GM18499 (cell line): Measurements from ENCODE around the gene BHLHE41.

Source experiments
- ATAC-seq: cut with Tn5 transposase; IDR thresholded peaks from one replicate; pipeline ENCODE4 v1.9.1; 2021; ENCODE audit warnings: moderate number of reproducible peaks; ENCODE audit not compliant: insufficient read depth, unreplicated experiment

The BHLHE41 gene

GRCh38 chr12:26116829-26117715 lies 7.8 kb downstream of the BHLHE41 start:
- no peak for ATAC-seq

- no peak for ATAC-seq
These were observed 10.0 kb downstream of the BHLHE41 start for GRCh38 chr12:26114720-26115401.

- ATAC-seq, result no peak
These were observed 10.8 kb downstream of the BHLHE41 start for GRCh38 chr12:26113853-26114719.

GRCh38 chr12:26113181-26113654 lies 11.6 kb downstream of the BHLHE41 start:
- ATAC-seq, result no peak

GRCh38 chr12:26112703-26113147 lies 12.1 kb downstream of the BHLHE41 start:
- ATAC-seq, result no peak

GRCh38 chr12:26112232-26112631 lies 12.6 kb downstream of the BHLHE41 start:
- ATAC-seq, result no peak

GRCh38 chr12:26109343-26109881 lies 15.4 kb downstream of the BHLHE41 start:
- ATAC-seq, result no peak

- no peak for ATAC-seq
These were observed 15.9 kb downstream of the BHLHE41 start for GRCh38 chr12:26108915-26109314.

GRCh38 chr12:26106347-26106746 lies 18.5 kb downstream of the BHLHE41 start:
- no peak for ATAC-seq

GRCh38 chr12:26102953-26103352 lies 21.9 kb downstream of the BHLHE41 start:
- ATAC-seq, result no peak

GRCh38 chr12:26101763-26102162 lies 23.1 kb downstream of the BHLHE41 start:
- ATAC-seq, result no peak

GRCh38 chr12:26101350-26101734 lies 23.5 kb downstream of the BHLHE41 start:
- ATAC-seq, result no peak

- no peak for ATAC-seq
These were observed 24.0 kb downstream of the BHLHE41 start for GRCh38 chr12:26100666-26101349.

GRCh38 chr12:26097046-26097878 lies 27.6 kb downstream of the BHLHE41 start:
- no peak for ATAC-seq

- no peak for ATAC-seq
These were observed 28.8 kb downstream of the BHLHE41 start for GRCh38 chr12:26096036-26096435.

- ATAC-seq, result no peak
These were observed 29.7 kb downstream of the BHLHE41 start for GRCh38 chr12:26095186-26095585.

- ATAC-seq, result no peak
These were observed 32.3 kb downstream of the BHLHE41 start for GRCh38 chr12:26092346-26093105.

- no peak for ATAC-seq
These were observed 33.0 kb downstream of the BHLHE41 start for GRCh38 chr12:26091822-26092221.
